CD4-positive, alpha-beta T cell (primary cell): ENCODE measurements around the gene NXPH4. TPM values are rescaled to one million over a fixed set of nuclear protein-coding genes. Genes with fewer than 3 reads are reported as not detected.

Experiments
- ATAC-seq: fragments of 200-7000 bp; cut with Tn5 transposase; one replicate; pipeline ENCODE4 v1.10.0; 2022; ENCODE audit warnings: mild to moderate bottlenecking; ENCODE audit not compliant: poor library complexity
- CTCF ChIA-PET: fragments of 350-600 bp; sonication (Branson Sonifier 250); formaldehyde crosslinking; loops from one replicate; lab custom pipeline; 2021; ENCODE audit warnings: antibody characterized with exemption, inconsistent platforms; lab: Charles Lee
- POLR2A ChIA-PET: fragments of 350-600 bp; sonication (Branson Sonifier 250); formaldehyde crosslinking; loops from one replicate; lab custom pipeline; 2021; ENCODE audit warnings: antibody characterized with exemption, inconsistent platforms; lab: Charles Lee
- DNase-seq, 14 experiments: peaks; one replicate each; pipeline ENCODE4 v3.0.0-alpha.2; 2013 to 2020; ENCODE audit warnings: mixed read lengths in 2 of 14
- H3K27ac ChIP-seq, 2 donors: one replicate each; pipeline versions ENCODE4 v1.5.1 to v1.7.0; 2013; ENCODE audit warnings: low read length in 2 of 2, low read depth in 1 of 2, mild to moderate bottlenecking in 1 of 2
- H3K27me3 ChIP-seq, 2 experiments: 1 replicate in 1 of 2; 2 replicates in 1 of 2; pipeline versions ENCODE4 v1.6.1 to v1.7.0; 2013; ENCODE audit warnings: low read length in 2 of 2, control low read depth in 1 of 2, mild to moderate bottlenecking in 1 of 2, moderate library complexity in 1 of 2; ENCODE audit not compliant: insufficient read depth in 2 of 2, control insufficient read depth in 1 of 2
- H3K36me3 ChIP-seq: one replicate; pipeline ENCODE4 v1.6.1; 2013; ENCODE audit warnings: low read length, control low read depth; ENCODE audit not compliant: insufficient read depth
- H3K4me1 ChIP-seq: one replicate; pipeline ENCODE4 v1.6.1; 2013; ENCODE audit warnings: low read length, control low read depth; ENCODE audit not compliant: insufficient read depth
- H3K4me3 ChIP-seq: one replicate; pipeline ENCODE4 v1.5.1; 2013; ENCODE audit warnings: mild to moderate bottlenecking, low read length, moderate library complexity
- H3K9me3 ChIP-seq, 2 experiments: 1 replicate in 1 of 2; 2 replicates in 1 of 2; pipeline versions ENCODE4 v1.6.1 to v1.7.0; 2013; ENCODE audit warnings: low read length in 2 of 2, mild to moderate bottlenecking in 2 of 2, control low read depth in 1 of 2, moderate library complexity in 1 of 2; ENCODE audit not compliant: control insufficient read depth in 1 of 2, insufficient read depth in 1 of 2
- H3K27ac Mint-ChIP-seq: one replicate; pipeline ENCODE4 v1.8.0; 2020; ENCODE audit warnings: mixed read lengths
- H3K27me3 Mint-ChIP-seq: one replicate; pipeline ENCODE4 v1.8.0; 2021; ENCODE audit warnings: mixed read lengths
- H3K36me3 Mint-ChIP-seq: one replicate; pipeline ENCODE4 v1.8.0; 2021; ENCODE audit warnings: low read depth, mixed read lengths
- H3K4me1 Mint-ChIP-seq: one replicate; pipeline ENCODE4 v1.8.0; 2021; ENCODE audit warnings: low read depth, mixed read lengths
- H3K4me3 Mint-ChIP-seq: one replicate; pipeline ENCODE4 v1.8.0; 2020; ENCODE audit warnings: mild to moderate bottlenecking, mixed read lengths
- H3K9me3 Mint-ChIP-seq: one replicate; pipeline ENCODE4 v1.8.0; 2020; ENCODE audit warnings: mixed read lengths
- intact Hi-C, 2 experiments: fragments of 100-400 bp; cut with DNase I in 1 of 2; cut with micrococcal nuclease in 1 of 2; formaldehyde crosslinking; loops; one replicate each; pipeline versions ENCODE4 v1.15.1 to v1.9.0; 2023 to 2025; cut with DNase I, micrococcal nuclease
- total RNA-seq, 174 experiments: library from RNA in 2 of 174; stranded (reverse) in 2 of 174; gene quantifications; one replicate each; pipeline ENCODE4 v1.2.3 and lab custom pipeline; 2021 to 2026
- TF ChIP-seq, protein P1 (sequence below): fragments of 200-600 bp; IDR thresholded peaks from one replicate; pipeline ENCODE4 v1.8.0; 2022; ENCODE audit warnings: antibody characterized with exemption, mild to moderate bottlenecking

Gene NXPH4
- total RNA-seq, 2 experiments from 2014 or later, result not detected

DNA sequence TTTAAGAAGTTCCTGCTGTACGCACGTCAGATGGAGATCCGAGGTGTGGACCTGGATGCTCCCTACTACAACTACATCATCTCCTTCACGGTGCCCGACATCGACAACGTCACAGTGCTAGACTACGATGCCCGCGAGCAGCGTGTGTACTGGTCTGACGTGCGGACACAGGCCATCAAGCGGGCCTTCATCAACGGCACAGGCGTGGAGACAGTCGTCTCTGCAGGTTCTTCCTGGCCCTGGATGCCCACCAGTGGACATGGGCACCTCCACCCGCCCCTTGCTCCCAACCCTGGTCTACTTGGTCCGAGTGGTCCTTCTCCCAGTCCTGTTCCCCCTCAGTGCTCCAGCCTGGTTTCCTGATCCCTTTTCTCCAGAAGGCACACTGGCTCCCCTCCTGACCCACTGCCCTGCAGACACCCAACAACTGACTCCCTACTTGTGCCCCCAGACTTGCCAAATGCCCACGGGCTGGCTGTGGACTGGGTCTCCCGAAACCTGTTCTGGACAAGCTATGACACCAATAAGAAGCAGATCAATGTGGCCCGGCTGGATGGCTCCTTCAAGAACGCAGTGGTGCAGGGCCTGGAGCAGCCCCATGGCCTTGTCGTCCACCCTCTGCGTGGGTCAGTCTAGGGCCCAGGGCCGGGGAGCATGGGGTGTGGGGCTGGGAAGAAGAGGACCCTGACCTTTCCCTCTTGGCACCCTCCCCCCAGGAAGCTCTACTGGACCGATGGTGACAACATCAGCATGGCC, 37.1 kb upstream of the NXPH4 start:
- no peaks in the 10 kb centered on the region for H3K4me1 Mint-ChIP-seq
- ATAC-seq, result no peak
- H3K36me3 ChIP-seq, result no peaks in the 10 kb centered on the region
- no peaks in the 10 kb centered on the region for H3K27me3 Mint-ChIP-seq
- intact Hi-C loops, result loop anchor here (5.0 kb wide), 2 partner anchors 172 to 422 kb away; partner anchors contain the start of gene ZBTB39 (in 2 of the 2)
- H3K4me3 Mint-ChIP-seq, result no peak overlapping the region
- H3K27me3 ChIP-seq, result no peaks in the 10 kb centered on the region
- no peak overlapping the region for H3K27ac Mint-ChIP-seq
- TF ChIP-seq, protein P1, sequence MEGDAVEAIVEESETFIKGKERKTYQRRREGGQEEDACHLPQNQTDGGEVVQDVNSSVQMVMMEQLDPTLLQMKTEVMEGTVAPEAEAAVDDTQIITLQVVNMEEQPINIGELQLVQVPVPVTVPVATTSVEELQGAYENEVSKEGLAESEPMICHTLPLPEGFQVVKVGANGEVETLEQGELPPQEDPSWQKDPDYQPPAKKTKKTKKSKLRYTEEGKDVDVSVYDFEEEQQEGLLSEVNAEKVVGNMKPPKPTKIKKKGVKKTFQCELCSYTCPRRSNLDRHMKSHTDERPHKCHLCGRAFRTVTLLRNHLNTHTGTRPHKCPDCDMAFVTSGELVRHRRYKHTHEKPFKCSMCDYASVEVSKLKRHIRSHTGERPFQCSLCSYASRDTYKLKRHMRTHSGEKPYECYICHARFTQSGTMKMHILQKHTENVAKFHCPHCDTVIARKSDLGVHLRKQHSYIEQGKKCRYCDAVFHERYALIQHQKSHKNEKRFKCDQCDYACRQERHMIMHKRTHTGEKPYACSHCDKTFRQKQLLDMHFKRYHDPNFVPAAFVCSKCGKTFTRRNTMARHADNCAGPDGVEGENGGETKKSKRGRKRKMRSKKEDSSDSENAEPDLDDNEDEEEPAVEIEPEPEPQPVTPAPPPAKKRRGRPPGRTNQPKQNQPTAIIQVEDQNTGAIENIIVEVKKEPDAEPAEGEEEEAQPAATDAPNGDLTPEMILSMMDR, result no peak
- ChIA-PET CTCF (interaction anchor here (4.4 kb wide), 1 partner anchor 53 kb away, joined by 63 read pairs; the partner anchor contains the start of gene LRP1), POLR2A (no interaction called here)
- peaks cover 6% of the 10 kb centered on the region for H3K4me1 ChIP-seq
- no peak for DNase-seq
- no peak overlapping the region for H3K27ac ChIP-seq
- H3K9me3 Mint-ChIP-seq, result no peaks in the 10 kb centered on the region
- H3K4me3 ChIP-seq, result no peak overlapping the region
- H3K9me3 ChIP-seq, result no peaks in the 10 kb centered on the region
- no peaks in the 10 kb centered on the region for H3K36me3 Mint-ChIP-seq

DNA sequence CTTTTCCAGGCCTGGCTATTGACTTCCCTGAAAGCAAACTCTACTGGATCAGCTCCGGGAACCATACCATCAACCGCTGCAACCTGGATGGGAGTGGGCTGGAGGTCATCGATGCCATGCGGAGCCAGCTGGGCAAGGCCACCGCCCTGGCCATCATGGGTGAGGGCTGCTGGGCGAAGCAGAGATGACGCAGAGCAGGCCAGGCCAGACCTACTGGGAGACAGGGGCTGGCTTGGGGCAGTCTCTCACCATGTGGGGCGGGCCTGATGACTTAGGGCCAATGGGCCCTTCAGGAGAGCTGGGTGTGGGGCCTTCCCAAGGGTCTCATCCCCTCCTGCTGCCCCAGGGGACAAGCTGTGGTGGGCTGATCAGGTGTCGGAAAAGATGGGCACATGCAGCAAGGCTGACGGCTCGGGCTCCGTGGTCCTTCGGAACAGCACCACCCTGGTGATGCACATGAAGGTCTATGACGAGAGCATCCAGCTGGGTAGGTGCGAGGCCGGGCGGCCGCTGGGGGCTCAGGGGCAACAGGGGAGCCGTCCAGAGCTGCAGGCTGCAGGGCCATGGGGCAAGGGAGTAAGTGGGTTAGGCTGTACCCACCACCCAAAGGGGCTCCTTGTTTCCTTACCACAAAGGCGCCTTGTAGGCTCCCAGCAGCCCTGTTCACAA, 36.1 kb upstream of the NXPH4 start:
- Histone ChIP-seq H3K9me3 (no peaks in the 10 kb centered on the region), H3K27me3 (no peaks in the 10 kb centered on the region), H3K4me3 (no peak overlapping the region), H3K36me3 (no peaks in the 10 kb centered on the region), H3K4me1 (peaks cover 6% of the 10 kb centered on the region), H3K27ac (no peak overlapping the region)
- Mint-ChIP-seq H3K36me3 (no peaks in the 10 kb centered on the region), H3K4me1 (no peaks in the 10 kb centered on the region), H3K27ac (no peak overlapping the region), H3K4me3 (no peak overlapping the region), H3K9me3 (no peaks in the 10 kb centered on the region), H3K27me3 (no peaks in the 10 kb centered on the region)
- TF ChIP-seq, protein P1, result no peak
- ATAC-seq (no peak), DNase-seq (no peak)
- CTCF ChIA-PET, result interaction anchor here (4.4 kb wide), 1 partner anchor 54 kb away, joined by 63 read pairs; the partner anchor contains the start of gene LRP1
- intact Hi-C loops, result loop anchor here (5.0 kb wide), 2 partner anchors 173 to 423 kb away; partner anchors contain the start of gene ZBTB39 (in 2 of the 2)
- POLR2A ChIA-PET, result no interaction called here

DNA sequence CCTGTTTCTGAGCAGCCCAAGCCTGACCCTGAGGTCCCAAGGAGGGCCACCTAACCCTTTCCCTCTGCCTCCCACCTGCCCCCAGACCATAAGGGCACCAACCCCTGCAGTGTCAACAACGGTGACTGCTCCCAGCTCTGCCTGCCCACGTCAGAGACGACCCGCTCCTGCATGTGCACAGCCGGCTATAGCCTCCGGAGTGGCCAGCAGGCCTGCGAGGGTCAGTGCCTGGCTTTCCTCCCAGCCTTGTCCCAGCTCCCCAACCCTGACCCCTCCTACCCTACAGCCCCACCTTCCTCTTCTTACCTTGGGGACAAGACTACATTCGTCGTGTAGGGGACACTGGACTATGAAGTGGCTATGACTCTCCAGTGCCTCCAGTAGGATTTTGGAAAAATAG, 35.5 kb upstream of the NXPH4 start:
- no peaks in the 10 kb centered on the region for H3K27me3 Mint-ChIP-seq
- Histone ChIP-seq H3K4me3 (no peak overlapping the region), H3K9me3 (no peaks in the 10 kb centered on the region), H3K36me3 (no peaks in the 10 kb centered on the region), H3K4me1 (peaks cover 6% of the 10 kb centered on the region), H3K27me3 (no peaks in the 10 kb centered on the region), H3K27ac (no peak overlapping the region)
- POLR2A ChIA-PET, result interaction anchor here (1.0 kb wide), 1 partner anchor 53 kb away, joined by 3 read pairs; the partner anchor contains the start of gene LRP1
- ATAC-seq, result no peak
- DNase-seq, result no peak
- no peaks in the 10 kb centered on the region for H3K9me3 Mint-ChIP-seq
- H3K4me3 Mint-ChIP-seq, result no peak overlapping the region
- CTCF ChIA-PET, result interaction anchor here (4.4 kb wide), 1 partner anchor 55 kb away, joined by 63 read pairs; the partner anchor contains the start of gene LRP1
- H3K27ac Mint-ChIP-seq, result no peak overlapping the region
- no peaks in the 10 kb centered on the region for H3K36me3 Mint-ChIP-seq
- intact Hi-C loops, result loop anchor here (5.0 kb wide), 2 partner anchors 174 to 424 kb away; partner anchors contain the start of gene ZBTB39 (in 2 of the 2)
- TF ChIP-seq, protein P1, result no peak
- no peaks in the 10 kb centered on the region for H3K4me1 Mint-ChIP-seq
